ENCODE measurements around the gene LAMA4. TPM values are rescaled to one million over a fixed set of nuclear protein-coding genes. Genes with fewer than 3 reads are reported as not detected.

Gene LAMA4
- total RNA-seq, 5 donors from 2014 or later (not counting 1 experiment from before 2014, with no cell fraction given), result 0.25 to 0.85 (median 0.56) TPM; not detected in 2

- H3K27me3 ChIP-seq (replicated peaks in 1 of 2; ENCODE audit: control insufficient read depth in 2 of 2, extremely low read depth in 1 of 2, insufficient read depth in 2 of 2, low read length in 1 of 2), result peaks cover 0 to 5% of the 10 kb centered on the region in 2 experiments
- peaks cover 24 to 31% of the 10 kb centered on the region in 2 donors for H3K27me3 Mint-ChIP-seq
- CTCF ChIA-PET, result interaction anchor here in 1 of 2 donors (1.2 to 1.7 kb wide), 2 partner anchors 8 to 9 kb away, joined by 3 to 6 read pairs; no protein-coding TSS in a partner anchor
These were observed 81.8 kb downstream of the LAMA4 start for GRCh38 chr6:112172540-112172939.

GRCh38 chr6:112169541-112169940 is 84.8 kb downstream of the LAMA4 start:
- Histone ChIP-seq H3K4me3 (ENCODE audit: control insufficient read depth in 1 of 2, extremely low read depth in 1 of 2, low read length in 1 of 2) (no peak overlapping the region), H3K4me1 (ENCODE audit: control insufficient read depth in 1 of 2, extremely low read depth in 1 of 2, insufficient read depth in 2 of 2, low read length in 2 of 2) (no peaks in the 10 kb centered on the region), H3K27ac (ENCODE audit: low read length) (no peak overlapping the region), H3K9me3 (no peaks in the 10 kb centered on the region), H3K36me3 (ENCODE audit: control insufficient read depth in 2 of 2, extremely low read depth in 1 of 2, insufficient read depth in 1 of 2, low read length in 1 of 2) (no peaks in the 10 kb centered on the region), H3K27me3 (replicated peaks in 1 of 2; ENCODE audit: control insufficient read depth in 2 of 2, extremely low read depth in 1 of 2, insufficient read depth in 2 of 2, low read length in 1 of 2) (peaks cover 0 to 2% of the 10 kb centered on the region in 2 experiments)
- Mint-ChIP-seq H3K27me3 (peaks cover 42 to 44% of the 10 kb centered on the region in 2 donors), H3K27ac (no peak overlapping the region), H3K9me3 (no peaks in the 10 kb centered on the region), H3K4me3 (no peak overlapping the region), H3K4me1 (no peaks in the 10 kb centered on the region), H3K36me3 (no peaks in the 10 kb centered on the region)
- ATAC-seq (replicated peaks in 1 of 4) (no peak), DNase-seq (no peak)
- CTCF ChIA-PET, result no interaction called here
- WGBS (ENCODE audit: insufficient coverage), result 80% methylated on average over 1 of the region's 1 CpG
- POLR2A ChIA-PET, result no interaction called here

More at GRCh38 chr6:112172540-112172939, 81.8 kb downstream of the LAMA4 start:
- POLR2A ChIA-PET, result interaction anchor here in 1 of 2 donors (0.6 kb wide), 1 partner anchor 1085 kb away, joined by 4 read pairs; the partner anchor contains the start of gene SLC16A10
- 86% methylated on average over 7 of the region's 7 CpGs for WGBS (ENCODE audit: insufficient coverage)
- H3K27ac ChIP-seq (ENCODE audit: low read length), result no peak overlapping the region
- no peaks in the 10 kb centered on the region for H3K36me3 Mint-ChIP-seq
- H3K9me3 ChIP-seq, result no peaks in the 10 kb centered on the region
- H3K4me1 Mint-ChIP-seq, result no peaks in the 10 kb centered on the region
- ATAC-seq (replicated peaks in 1 of 4) (no peak), DNase-seq (no peak)
- H3K4me1 ChIP-seq (ENCODE audit: control insufficient read depth in 1 of 2, extremely low read depth in 1 of 2, insufficient read depth in 2 of 2, low read length in 2 of 2), result no peaks in the 10 kb centered on the region
- no peak overlapping the region for H3K4me3 ChIP-seq (ENCODE audit: control insufficient read depth in 1 of 2, extremely low read depth in 1 of 2, low read length in 1 of 2)
- H3K9me3 Mint-ChIP-seq, result no peaks in the 10 kb centered on the region
- H3K36me3 ChIP-seq (ENCODE audit: control insufficient read depth in 2 of 2, extremely low read depth in 1 of 2, insufficient read depth in 1 of 2, low read length in 1 of 2), result no peaks in the 10 kb centered on the region
- no peak overlapping the region for H3K27ac Mint-ChIP-seq
- H3K4me3 Mint-ChIP-seq, result no peak overlapping the region

- Histone ChIP-seq H3K4me1 (ENCODE audit: control insufficient read depth in 1 of 2, extremely low read depth in 1 of 2, insufficient read depth in 2 of 2, low read length in 2 of 2) (peaks cover 2 to 8% of the 10 kb centered on the region in 2 experiments), H3K27me3 (replicated peaks in 1 of 2; ENCODE audit: control insufficient read depth in 2 of 2, extremely low read depth in 1 of 2, insufficient read depth in 2 of 2, low read length in 1 of 2) (peaks cover 0 to 10% of the 10 kb centered on the region in 2 experiments), H3K9me3 (no peaks in the 10 kb centered on the region), H3K27ac (ENCODE audit: low read length) (no peak overlapping the region), H3K4me3 (ENCODE audit: control insufficient read depth in 1 of 2, extremely low read depth in 1 of 2, low read length in 1 of 2) (peak overlapping the region in 1 of 2 donors; percentile 5), H3K36me3 (ENCODE audit: control insufficient read depth in 2 of 2, extremely low read depth in 1 of 2, insufficient read depth in 1 of 2, low read length in 1 of 2) (no peaks in the 10 kb centered on the region)
- DNase-seq, result peak; percentile 42 to 82 (median 68)
- WGBS (ENCODE audit: insufficient coverage), result 11% methylated on average over 20 of the region's 21 CpGs
- peak; percentile 91 to 98 (median 96) for ATAC-seq (replicated peaks in 1 of 4)
- Mint-ChIP-seq H3K9me3 (no peaks in the 10 kb centered on the region), H3K36me3 (no peaks in the 10 kb centered on the region), H3K27ac (peak overlapping the region; percentile 19 to 54), H3K4me3 (peak overlapping the region; percentile 34 to 56 (median 55)), H3K4me1 (peaks cover 14 to 15% (median 14%) of the 10 kb centered on the region in 3 donors), H3K27me3 (peaks cover 44 to 51% of the 10 kb centered on the region in 2 donors)
- POLR2A ChIA-PET, result interaction anchor here (0.6 kb wide), 3 partner anchors 108 to 1347 kb away, joined by 3 to 19 read pairs (median 5); no protein-coding TSS in a partner anchor
- CTCF ChIA-PET, result interaction anchor here (0.6 to 3.3 kb wide), 21 partner anchors 9 to 1204 kb away, joined by 3 to 16 read pairs (median 6); partner anchors contain the start of genes FAM229B (in 2 of the 2) and TUBE1 (in 2 of the 2)
These were observed 90.8 kb downstream of the LAMA4 start for GRCh38 chr6:112163295-112164257.

- ATAC-seq (replicated peaks in 1 of 4), result no peak
- Histone ChIP-seq H3K36me3 (ENCODE audit: control insufficient read depth in 2 of 2, extremely low read depth in 1 of 2, insufficient read depth in 1 of 2, low read length in 1 of 2) (no peaks in the 10 kb centered on the region), H3K27me3 (replicated peaks in 1 of 2; ENCODE audit: control insufficient read depth in 2 of 2, extremely low read depth in 1 of 2, insufficient read depth in 2 of 2, low read length in 1 of 2) (peaks cover 0 to 10% of the 10 kb centered on the region in 2 experiments), H3K9me3 (no peaks in the 10 kb centered on the region), H3K4me1 (ENCODE audit: control insufficient read depth in 1 of 2, extremely low read depth in 1 of 2, insufficient read depth in 2 of 2, low read length in 2 of 2) (peaks cover 2 to 8% of the 10 kb centered on the region in 2 experiments), H3K27ac (ENCODE audit: low read length) (no peak overlapping the region), H3K4me3 (ENCODE audit: control insufficient read depth in 1 of 2, extremely low read depth in 1 of 2, low read length in 1 of 2) (no peak overlapping the region)
- H3K9me3 Mint-ChIP-seq, result no peaks in the 10 kb centered on the region
- peaks cover 14 to 18% (median 14%) of the 10 kb centered on the region in 3 donors for H3K4me1 Mint-ChIP-seq
- 100% methylated on average over 1 of the region's 1 CpG for WGBS (ENCODE audit: insufficient coverage)
- no peak for DNase-seq
- ChIA-PET POLR2A (no interaction called here), CTCF (interaction anchor here (0.5 to 1.3 kb wide), 3 partner anchors 74 to 1906 kb away, joined by 3 to 4 read pairs (median 3); no protein-coding TSS in a partner anchor)
- no peak overlapping the region for H3K4me3 Mint-ChIP-seq
- H3K27me3 Mint-ChIP-seq, result peaks cover 29 to 37% of the 10 kb centered on the region in 2 donors
- H3K36me3 Mint-ChIP-seq, result no peaks in the 10 kb centered on the region
- H3K27ac Mint-ChIP-seq, result no peak overlapping the region
These were observed 93.6 kb downstream of the LAMA4 start for GRCh38 chr6:112160745-112161144.

DNA sequence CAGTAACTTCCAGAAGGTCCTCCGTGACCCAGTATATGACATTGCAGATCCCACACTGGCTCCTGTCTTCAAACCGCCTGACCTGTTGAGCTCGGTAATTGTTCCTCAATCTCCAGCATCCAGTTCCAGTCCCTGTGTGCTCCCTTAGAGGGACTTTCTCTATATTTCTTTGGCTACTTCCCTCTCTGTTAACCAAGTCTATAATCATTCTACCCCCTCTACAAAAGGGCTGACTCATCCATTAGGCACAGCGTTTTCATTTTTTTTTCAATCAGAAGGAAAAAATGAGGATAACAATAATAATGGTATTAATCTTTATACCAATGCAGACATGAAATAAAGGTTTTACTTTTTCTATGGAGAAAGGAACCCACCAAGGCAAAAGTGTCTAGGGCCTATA is 97.7 kb downstream of the LAMA4 start:
- DNase-seq (no peak), ATAC-seq (replicated peaks in 1 of 4) (no peak)
- Histone ChIP-seq H3K4me3 (ENCODE audit: control insufficient read depth in 1 of 2, extremely low read depth in 1 of 2, low read length in 1 of 2) (no peak overlapping the region), H3K36me3 (ENCODE audit: control insufficient read depth in 2 of 2, extremely low read depth in 1 of 2, insufficient read depth in 1 of 2, low read length in 1 of 2) (no peaks in the 10 kb centered on the region), H3K4me1 (ENCODE audit: control insufficient read depth in 1 of 2, extremely low read depth in 1 of 2, insufficient read depth in 2 of 2, low read length in 2 of 2) (no peaks in the 10 kb centered on the region), H3K9me3 (no peaks in the 10 kb centered on the region), H3K27ac (ENCODE audit: low read length) (no peak overlapping the region), H3K27me3 (replicated peaks in 1 of 2; ENCODE audit: control insufficient read depth in 2 of 2, extremely low read depth in 1 of 2, insufficient read depth in 2 of 2, low read length in 1 of 2) (no peaks in the 10 kb centered on the region)
- Mint-ChIP-seq H3K27me3 (peaks cover 19 to 30% of the 10 kb centered on the region in 2 donors), H3K4me3 (no peak overlapping the region), H3K4me1 (peaks cover 0 to 9% (median 0%) of the 10 kb centered on the region in 3 donors), H3K36me3 (no peaks in the 10 kb centered on the region), H3K9me3 (no peaks in the 10 kb centered on the region), H3K27ac (no peak overlapping the region)
- ChIA-PET POLR2A (no interaction called here), CTCF (no interaction called here)
- WGBS (ENCODE audit: insufficient coverage), result 100% methylated on average over 3 of the region's 4 CpGs

DNA sequence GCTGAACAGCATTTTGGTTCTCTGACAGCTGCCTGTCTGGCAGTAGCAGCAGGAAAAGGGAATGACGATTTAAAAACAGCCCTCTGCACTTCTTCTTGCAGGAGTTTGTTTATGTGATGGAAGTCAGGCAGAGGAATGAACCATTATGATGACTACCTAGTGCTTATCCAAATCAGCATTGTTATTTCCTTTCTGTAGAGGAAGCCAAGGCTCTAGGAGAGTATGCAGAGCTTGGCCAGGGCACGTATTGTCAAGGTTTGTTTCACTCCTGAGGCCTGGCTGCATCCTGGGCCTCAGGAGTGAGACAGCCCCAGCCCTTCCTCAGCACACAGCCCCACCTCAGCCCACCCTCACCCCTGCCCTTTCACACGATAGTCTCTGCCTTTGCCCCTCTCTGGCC is 98.5 kb downstream of the LAMA4 start:
- 100% methylated on average over 1 of the region's 3 CpGs for WGBS (ENCODE audit: insufficient coverage)
- peak in 1 of 4 experiments; percentile 23 for ATAC-seq (replicated peaks in 1 of 4)
- Histone ChIP-seq H3K4me3 (ENCODE audit: control insufficient read depth in 1 of 2, extremely low read depth in 1 of 2, low read length in 1 of 2) (no peak overlapping the region), H3K36me3 (ENCODE audit: control insufficient read depth in 2 of 2, extremely low read depth in 1 of 2, insufficient read depth in 1 of 2, low read length in 1 of 2) (no peaks in the 10 kb centered on the region), H3K9me3 (no peaks in the 10 kb centered on the region), H3K27ac (ENCODE audit: low read length) (no peak overlapping the region), H3K27me3 (replicated peaks in 1 of 2; ENCODE audit: control insufficient read depth in 2 of 2, extremely low read depth in 1 of 2, insufficient read depth in 2 of 2, low read length in 1 of 2) (no peaks in the 10 kb centered on the region), H3K4me1 (ENCODE audit: control insufficient read depth in 1 of 2, extremely low read depth in 1 of 2, insufficient read depth in 2 of 2, low read length in 2 of 2) (no peaks in the 10 kb centered on the region)
- Mint-ChIP-seq H3K9me3 (no peaks in the 10 kb centered on the region), H3K27me3 (peaks cover 14 to 25% of the 10 kb centered on the region in 2 donors), H3K27ac (no peak overlapping the region), H3K4me3 (no peak overlapping the region), H3K36me3 (no peaks in the 10 kb centered on the region), H3K4me1 (peaks cover 0 to 9% (median 0%) of the 10 kb centered on the region in 3 donors)
- DNase-seq, result no peak
- ChIA-PET POLR2A (interaction anchor here in 1 of 2 donors (0.7 kb wide), 1 partner anchor 767 kb away, joined by 3 read pairs; no protein-coding TSS in a partner anchor), CTCF (no interaction called here)
